Measurements from ENCODE around the gene SOS1.

Gene SOS1

GRCh38 chr2:38988716-38989115 is 132.1 kb downstream of the SOS1 start:
- no peak for DNase-seq (ENCODE audit: low read depth)
- no peak overlapping the region for H3K4me3 ChIP-seq (ENCODE audit: control insufficient read depth, low read depth, low read length)
- TF ChIP-seq, protein P1, sequence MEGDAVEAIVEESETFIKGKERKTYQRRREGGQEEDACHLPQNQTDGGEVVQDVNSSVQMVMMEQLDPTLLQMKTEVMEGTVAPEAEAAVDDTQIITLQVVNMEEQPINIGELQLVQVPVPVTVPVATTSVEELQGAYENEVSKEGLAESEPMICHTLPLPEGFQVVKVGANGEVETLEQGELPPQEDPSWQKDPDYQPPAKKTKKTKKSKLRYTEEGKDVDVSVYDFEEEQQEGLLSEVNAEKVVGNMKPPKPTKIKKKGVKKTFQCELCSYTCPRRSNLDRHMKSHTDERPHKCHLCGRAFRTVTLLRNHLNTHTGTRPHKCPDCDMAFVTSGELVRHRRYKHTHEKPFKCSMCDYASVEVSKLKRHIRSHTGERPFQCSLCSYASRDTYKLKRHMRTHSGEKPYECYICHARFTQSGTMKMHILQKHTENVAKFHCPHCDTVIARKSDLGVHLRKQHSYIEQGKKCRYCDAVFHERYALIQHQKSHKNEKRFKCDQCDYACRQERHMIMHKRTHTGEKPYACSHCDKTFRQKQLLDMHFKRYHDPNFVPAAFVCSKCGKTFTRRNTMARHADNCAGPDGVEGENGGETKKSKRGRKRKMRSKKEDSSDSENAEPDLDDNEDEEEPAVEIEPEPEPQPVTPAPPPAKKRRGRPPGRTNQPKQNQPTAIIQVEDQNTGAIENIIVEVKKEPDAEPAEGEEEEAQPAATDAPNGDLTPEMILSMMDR (IDR thresholded peaks at IDR 0.05; ENCODE audit: control insufficient read depth, insufficient read depth, low read depth, low read length, missing control alignments): no peak

DNA sequence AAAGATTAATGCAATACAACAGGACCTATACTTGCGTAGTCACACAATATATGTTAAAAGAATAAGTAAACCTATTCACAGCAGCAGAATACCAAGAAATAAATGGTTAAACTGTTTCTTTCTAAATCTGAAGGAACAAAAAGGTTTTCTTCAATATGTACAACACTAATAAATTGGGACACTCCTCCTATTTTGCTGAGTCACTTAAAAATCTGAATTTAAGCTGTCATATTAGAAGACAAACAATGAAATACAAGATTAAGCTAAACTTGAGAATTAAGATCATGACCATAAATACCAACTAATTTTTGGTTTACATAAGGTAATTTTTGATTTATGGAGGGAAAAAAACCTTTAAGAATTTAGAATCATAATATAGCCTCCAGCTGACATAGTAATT is 138.4 kb downstream of the SOS1 start:
- TF ChIP-seq, protein P1 (IDR thresholded peaks at IDR 0.05; ENCODE audit: control insufficient read depth, insufficient read depth, low read depth, low read length, missing control alignments): no peak

GRCh38 chr2:38981670-38982357 is 139.0 kb downstream of the SOS1 start:
- H3K4me3 ChIP-seq (ENCODE audit: control insufficient read depth, low read depth, low read length): no peak overlapping the region
- TF ChIP-seq, protein P1 (IDR thresholded peaks at IDR 0.05; ENCODE audit: control insufficient read depth, insufficient read depth, low read depth, low read length, missing control alignments): no peak
- no peak for DNase-seq (ENCODE audit: low read depth)

More for the DNA sequence above, 138.4 kb downstream of the SOS1 start:
- no peak overlapping the region for H3K4me3 ChIP-seq (ENCODE audit: control insufficient read depth, low read depth, low read length)
- DNase-seq (ENCODE audit: low read depth): no peak

DNA sequence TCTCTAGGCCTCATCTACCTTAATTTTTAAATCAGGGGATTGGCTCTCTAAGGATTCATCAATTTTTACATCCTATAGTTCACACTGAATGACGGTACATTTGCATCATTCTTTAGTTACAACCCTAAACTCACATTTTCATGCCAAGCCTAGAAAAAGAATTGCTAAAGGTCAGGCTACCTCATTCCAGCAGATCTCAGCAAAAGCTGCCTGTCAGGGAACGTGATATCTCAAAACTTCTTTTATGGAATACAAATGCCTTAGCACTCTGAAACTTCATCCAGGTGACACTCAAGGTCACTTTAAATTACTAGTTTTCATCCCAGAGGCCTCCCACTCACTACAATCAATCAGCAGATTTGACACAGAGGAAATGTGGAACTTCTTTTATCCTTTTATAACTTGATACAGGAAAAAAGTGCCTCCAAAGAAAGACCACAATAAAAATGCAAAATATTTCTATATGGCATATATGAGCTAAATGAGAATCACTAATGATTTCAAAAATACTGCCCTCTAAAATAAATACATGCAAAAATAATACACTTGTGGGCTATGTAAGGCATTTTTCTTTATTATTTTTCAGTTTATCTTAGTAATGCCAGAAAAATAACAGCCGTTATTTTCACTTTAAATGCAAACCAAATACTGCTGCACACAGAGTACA is 139.7 kb downstream of the SOS1 start:
- DNase-seq (ENCODE audit: low read depth): no peak
- TF ChIP-seq, protein P1 (IDR thresholded peaks at IDR 0.05; ENCODE audit: control insufficient read depth, insufficient read depth, low read depth, low read length, missing control alignments): no peak
- H3K4me3 ChIP-seq (ENCODE audit: control insufficient read depth, low read depth, low read length): no peak overlapping the region

DNA sequence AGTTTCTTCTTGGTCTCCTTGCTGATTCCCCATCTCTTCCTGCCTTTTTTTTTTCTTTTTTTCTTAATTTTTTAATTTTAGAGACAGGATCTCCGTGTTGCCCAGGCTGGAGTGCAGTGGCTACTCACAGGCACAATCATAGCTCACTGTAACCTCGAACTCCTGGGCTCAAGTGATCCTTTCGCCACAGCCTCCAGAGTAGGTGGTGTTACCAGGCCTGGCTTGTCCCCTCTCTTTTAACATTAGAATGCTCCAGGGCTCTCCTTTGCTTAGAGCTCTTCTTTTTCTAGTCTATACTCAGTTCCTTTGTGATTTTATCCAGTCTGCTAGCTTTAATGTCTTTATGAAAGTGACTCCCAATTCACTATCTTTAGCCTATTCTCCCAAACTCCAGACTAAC is 141.9 kb downstream of the SOS1 start:
- no peak overlapping the region for H3K4me3 ChIP-seq (ENCODE audit: control insufficient read depth, low read depth, low read length)
- TF ChIP-seq, protein P1 (IDR thresholded peaks at IDR 0.05; ENCODE audit: control insufficient read depth, insufficient read depth, low read depth, low read length, missing control alignments): no peak
- no peak for DNase-seq (ENCODE audit: low read depth)

- DNase-seq (ENCODE audit: low read depth): no peak
- H3K4me3 ChIP-seq (ENCODE audit: control insufficient read depth, low read depth, low read length): no peak overlapping the region
- TF ChIP-seq, protein P1 (IDR thresholded peaks at IDR 0.05; ENCODE audit: control insufficient read depth, insufficient read depth, low read depth, low read length, missing control alignments): no peak
Observed at GRCh38 chr2:38978296-38978903, 142.5 kb downstream of the SOS1 start.

Measured in AG09309 (cell line).